Mucosa of stomach (tissue), 1 donor: ENCODE results near the gene UST.

Source experiments
- H3K27me3 ChIP-seq: one replicate; pipeline ENCODE4 v1.7.0; 2013; ENCODE audit warnings: mild to moderate bottlenecking, low read length; ENCODE audit not compliant: control insufficient read depth, insufficient read depth
- H3K36me3 ChIP-seq: one replicate; pipeline ENCODE4 v1.7.0; 2013; ENCODE audit warnings: low read length; ENCODE audit not compliant: control insufficient read depth, insufficient read depth
- H3K4me1 ChIP-seq: one replicate; pipeline ENCODE4 v1.7.0; 2013; ENCODE audit warnings: mild to moderate bottlenecking, low read length; ENCODE audit not compliant: control insufficient read depth, insufficient read depth
- H3K4me3 ChIP-seq: one replicate; pipeline ENCODE4 v1.7.0; 2013; ENCODE audit warnings: low read length
- H3K9ac ChIP-seq: one replicate; pipeline ENCODE4 v1.7.0; 2013; ENCODE audit warnings: mild to moderate bottlenecking, low read length, moderate library complexity
- H3K9me3 ChIP-seq: one replicate; pipeline ENCODE4 v1.7.0; 2013; ENCODE audit warnings: mild to moderate bottlenecking, low read length, moderate library complexity; ENCODE audit not compliant: control insufficient read depth
- donor health status: Pancreatic carcinoma.

The UST gene

GRCh38 chr6:149081281-149081680, 334.5 kb downstream of the UST start:
- no peaks in the 10 kb centered on the region for H3K36me3 ChIP-seq
- peaks cover 7% of the 10 kb centered on the region for H3K4me1 ChIP-seq
- no peaks in the 10 kb centered on the region for H3K27me3 ChIP-seq
- no peak overlapping the region for H3K4me3 ChIP-seq
- H3K9me3 ChIP-seq = no peaks in the 10 kb centered on the region
- no peak overlapping the region for H3K9ac ChIP-seq

DNA sequence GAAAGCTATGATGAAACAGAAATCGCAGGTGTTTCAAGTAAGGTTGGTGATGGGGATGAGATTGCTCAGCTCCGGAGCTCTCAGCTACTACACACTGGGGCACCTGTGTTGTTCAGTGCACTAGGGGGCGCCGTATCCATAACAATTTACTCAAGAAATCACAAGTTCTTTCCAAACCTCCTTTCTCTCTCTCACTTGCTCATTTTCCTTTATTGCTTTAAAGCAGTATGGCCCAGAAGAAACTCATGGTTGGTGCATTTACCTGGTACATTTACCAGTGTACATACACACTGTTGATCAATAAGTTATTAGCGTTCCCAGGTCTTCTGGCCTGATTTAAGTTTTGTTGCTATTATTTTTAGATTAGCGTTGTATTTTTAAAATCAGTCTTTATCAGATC, 335.5 kb downstream of the UST start:
- Histone ChIP-seq H3K9me3 (no peaks in the 10 kb centered on the region), H3K36me3 (no peaks in the 10 kb centered on the region), H3K27me3 (no peaks in the 10 kb centered on the region), H3K4me1 (peaks cover 7% of the 10 kb centered on the region), H3K4me3 (no peak overlapping the region), H3K9ac (no peak overlapping the region)

- Histone ChIP-seq H3K9me3 (no peaks in the 10 kb centered on the region), H3K9ac (no peak overlapping the region), H3K36me3 (no peaks in the 10 kb centered on the region), H3K4me3 (no peak overlapping the region), H3K4me1 (peaks cover 7% of the 10 kb centered on the region), H3K27me3 (no peaks in the 10 kb centered on the region)
Observed at GRCh38 chr6:149084026-149084425, 337.2 kb downstream of the UST start.

GRCh38 chr6:149084808-149085556, 338.2 kb downstream of the UST start:
- no peaks in the 10 kb centered on the region for H3K9me3 ChIP-seq
- H3K36me3 ChIP-seq = no peaks in the 10 kb centered on the region
- H3K27me3 ChIP-seq = no peaks in the 10 kb centered on the region
- H3K9ac ChIP-seq = no peak overlapping the region
- no peak overlapping the region for H3K4me3 ChIP-seq
- peaks cover 4% of the 10 kb centered on the region for H3K4me1 ChIP-seq

DNA sequence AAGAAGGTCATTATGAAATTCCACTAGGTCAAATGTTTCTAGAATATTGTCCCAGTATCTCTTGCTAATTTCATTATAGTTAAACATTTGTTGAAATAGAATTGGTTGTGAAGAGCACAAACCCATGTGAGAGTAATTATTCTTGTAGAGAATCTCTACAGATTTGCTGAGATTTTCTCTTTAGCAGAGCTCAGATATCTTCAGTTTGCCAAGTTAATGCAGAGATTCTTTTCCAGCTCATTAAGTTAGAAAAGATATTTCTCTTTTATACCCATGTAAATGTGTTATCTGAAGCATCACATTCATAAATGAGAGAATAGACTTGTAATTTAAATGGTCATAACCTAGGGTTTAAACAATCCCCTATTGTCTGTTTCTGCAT, 338.7 kb downstream of the UST start:
- Histone ChIP-seq H3K27me3 (no peaks in the 10 kb centered on the region), H3K9me3 (no peaks in the 10 kb centered on the region), H3K36me3 (no peaks in the 10 kb centered on the region), H3K4me3 (no peak overlapping the region), H3K9ac (no peak overlapping the region), H3K4me1 (no peaks in the 10 kb centered on the region)

GRCh38 chr6:149086363-149086762, 339.5 kb downstream of the UST start:
- H3K4me3 ChIP-seq = no peak overlapping the region
- no peaks in the 10 kb centered on the region for H3K9me3 ChIP-seq

DNA sequence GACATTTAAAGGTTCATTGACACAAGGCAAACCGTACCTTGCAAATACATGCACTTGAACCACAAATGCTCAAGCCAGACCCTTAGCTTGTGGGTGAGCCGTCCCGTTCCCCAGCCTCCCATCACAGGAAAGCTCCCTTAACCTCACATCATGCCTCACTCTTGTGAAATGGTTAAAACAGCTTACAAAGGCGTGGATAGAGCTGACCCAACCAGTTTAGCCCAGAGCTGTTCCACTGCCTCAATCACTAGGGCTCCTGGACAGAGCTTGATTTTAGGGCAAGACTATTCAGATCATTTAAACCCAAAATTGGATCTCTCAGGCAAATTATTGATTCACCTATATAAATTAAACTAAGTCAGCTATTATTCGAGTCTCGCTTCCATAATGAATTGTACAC, 341.1 kb downstream of the UST start:
- Histone ChIP-seq H3K27me3 (no peaks in the 10 kb centered on the region), H3K4me3 (no peak overlapping the region), H3K9me3 (no peaks in the 10 kb centered on the region), H3K9ac (no peak overlapping the region), H3K36me3 (no peaks in the 10 kb centered on the region), H3K4me1 (no peaks in the 10 kb centered on the region)

More at GRCh38 chr6:149086363-149086762, 339.5 kb downstream of the UST start:
- Histone ChIP-seq H3K36me3 (no peaks in the 10 kb centered on the region), H3K27me3 (no peaks in the 10 kb centered on the region), H3K9ac (no peak overlapping the region), H3K4me1 (no peaks in the 10 kb centered on the region)

DNA sequence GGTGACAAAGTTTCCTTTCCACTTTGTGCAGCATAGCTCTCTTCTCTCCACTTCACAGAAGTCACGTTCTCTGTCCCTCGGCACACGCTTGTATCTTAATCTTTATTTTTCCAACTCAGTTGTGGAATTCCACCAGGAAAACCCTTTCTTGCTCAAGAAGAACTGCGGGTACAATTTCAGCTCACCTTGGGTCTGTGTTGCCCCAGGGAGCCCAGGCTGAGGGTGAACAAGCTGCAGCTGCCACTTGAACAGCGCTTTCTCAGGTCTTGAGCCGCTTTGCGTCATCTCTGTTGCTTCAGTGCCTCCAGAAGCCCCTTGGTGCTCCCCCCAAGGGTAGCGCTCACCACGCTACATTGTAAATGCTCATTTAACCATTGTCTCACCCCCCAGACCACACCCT, 341.5 kb downstream of the UST start:
- Histone ChIP-seq H3K9me3 (no peaks in the 10 kb centered on the region), H3K4me1 (no peaks in the 10 kb centered on the region), H3K4me3 (no peak overlapping the region), H3K27me3 (no peaks in the 10 kb centered on the region), H3K36me3 (no peaks in the 10 kb centered on the region), H3K9ac (no peak overlapping the region)

DNA sequence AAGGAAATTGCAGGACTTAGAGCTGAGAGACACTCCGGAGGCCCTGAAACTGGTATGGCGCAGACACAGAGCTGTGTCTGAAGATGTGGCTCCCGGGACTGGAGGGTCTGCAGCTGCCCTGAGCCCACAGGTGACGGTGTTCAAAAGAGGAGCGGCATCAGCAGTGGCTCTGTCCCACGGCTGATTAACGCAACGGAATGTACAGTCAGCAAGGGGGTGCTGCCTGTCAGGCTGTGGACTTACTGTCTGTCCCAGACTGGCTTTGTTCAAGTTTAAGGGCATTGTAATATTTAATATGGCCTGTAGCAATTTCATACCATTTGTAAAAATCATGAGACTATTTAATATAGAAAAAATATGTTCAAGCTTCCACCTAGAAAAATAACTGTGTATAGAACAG, 342.7 kb downstream of the UST start:
- no peaks in the 10 kb centered on the region for H3K9me3 ChIP-seq
- no peaks in the 10 kb centered on the region for H3K4me1 ChIP-seq
- no peak overlapping the region for H3K9ac ChIP-seq
- no peak overlapping the region for H3K4me3 ChIP-seq
- H3K36me3 ChIP-seq = no peaks in the 10 kb centered on the region
- H3K27me3 ChIP-seq = no peaks in the 10 kb centered on the region

GRCh38 chr6:149090937-149091336, 344.1 kb downstream of the UST start:
- Histone ChIP-seq H3K36me3 (no peaks in the 10 kb centered on the region), H3K4me1 (no peaks in the 10 kb centered on the region), H3K27me3 (no peaks in the 10 kb centered on the region), H3K9ac (no peak overlapping the region), H3K9me3 (no peaks in the 10 kb centered on the region), H3K4me3 (no peak overlapping the region)

DNA sequence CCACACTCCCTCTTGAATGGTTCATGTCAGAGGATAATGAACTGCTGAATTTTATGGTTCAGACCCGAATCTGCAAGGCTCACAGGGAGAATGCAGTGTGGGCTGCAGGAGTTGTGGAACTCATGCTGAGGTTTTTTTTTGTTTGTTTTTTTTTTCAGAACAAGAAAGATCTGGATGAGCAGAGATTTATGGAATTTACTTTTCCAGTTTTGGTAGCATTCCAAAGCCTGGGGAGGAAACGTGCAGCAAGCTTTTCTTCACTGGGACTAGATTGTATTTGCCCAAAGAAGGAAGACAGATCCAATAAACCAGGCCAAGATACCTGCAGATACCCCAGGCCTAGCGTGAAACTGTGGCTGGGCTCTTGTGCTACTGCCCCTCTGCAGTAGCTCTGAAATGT, 346.8 kb downstream of the UST start:
- H3K36me3 ChIP-seq = no peaks in the 10 kb centered on the region
- H3K4me3 ChIP-seq = no peak overlapping the region
- H3K27me3 ChIP-seq = no peaks in the 10 kb centered on the region
- H3K9ac ChIP-seq = no peak overlapping the region
- H3K4me1 ChIP-seq = no peaks in the 10 kb centered on the region
- no peaks in the 10 kb centered on the region for H3K9me3 ChIP-seq

DNA sequence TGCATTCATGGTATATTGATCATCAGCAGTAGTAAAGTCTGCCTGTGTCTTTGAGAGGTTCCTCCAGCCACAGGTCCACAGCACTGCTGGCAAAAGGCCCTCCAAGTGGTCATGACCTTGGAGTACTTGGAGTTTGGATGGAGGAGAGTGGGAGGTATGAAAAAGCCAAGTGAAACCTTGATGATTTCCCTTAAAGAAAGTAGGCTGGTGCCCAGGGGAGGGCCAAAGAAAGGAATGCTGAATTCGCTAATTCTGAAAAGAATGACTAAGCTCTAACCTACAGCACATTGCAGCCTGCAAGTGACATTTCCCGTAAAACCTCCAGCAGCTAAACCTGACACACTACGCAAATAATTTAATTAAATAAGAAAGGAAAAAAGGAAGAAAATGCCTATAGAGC, 347.3 kb downstream of the UST start:
- Histone ChIP-seq H3K36me3 (no peaks in the 10 kb centered on the region), H3K4me1 (no peaks in the 10 kb centered on the region), H3K9me3 (no peaks in the 10 kb centered on the region), H3K9ac (no peak overlapping the region), H3K27me3 (no peaks in the 10 kb centered on the region), H3K4me3 (no peak overlapping the region)

DNA sequence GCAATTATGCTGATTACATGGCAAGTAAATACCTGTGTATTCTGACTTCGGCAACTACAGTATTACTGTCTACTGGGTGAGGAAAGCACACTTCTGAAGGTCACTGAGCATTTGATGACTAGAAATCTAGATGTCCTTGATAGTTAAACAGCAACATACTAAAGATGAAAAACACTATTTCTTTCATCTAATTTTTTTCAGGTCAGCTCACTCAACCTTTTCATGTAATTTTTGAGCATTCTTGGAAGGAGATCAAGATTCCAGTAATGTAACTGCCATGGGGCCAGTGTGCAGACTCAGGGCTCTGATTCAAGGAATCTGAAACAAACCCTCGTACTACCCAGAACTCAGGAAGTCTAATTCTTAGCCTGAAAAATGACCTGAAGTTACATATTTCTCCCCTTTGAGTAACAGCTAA, 348.1 kb downstream of the UST start:
- Histone ChIP-seq H3K9me3 (no peaks in the 10 kb centered on the region), H3K4me3 (no peak overlapping the region), H3K9ac (no peak overlapping the region), H3K27me3 (no peaks in the 10 kb centered on the region), H3K4me1 (no peaks in the 10 kb centered on the region), H3K36me3 (no peaks in the 10 kb centered on the region)
